HG02970 (cell line): ENCODE results near the gene MAP4K2.

Experiments used
- ATAC-seq: cut with Tn5 transposase; IDR thresholded peaks from one replicate; pipeline ENCODE4 v1.9.1; 2021; ENCODE audit warnings: mild to moderate bottlenecking, moderate library complexity, moderate number of reproducible peaks; ENCODE audit not compliant: unreplicated experiment, low FRiP score

MAP4K2 gene

DNA sequence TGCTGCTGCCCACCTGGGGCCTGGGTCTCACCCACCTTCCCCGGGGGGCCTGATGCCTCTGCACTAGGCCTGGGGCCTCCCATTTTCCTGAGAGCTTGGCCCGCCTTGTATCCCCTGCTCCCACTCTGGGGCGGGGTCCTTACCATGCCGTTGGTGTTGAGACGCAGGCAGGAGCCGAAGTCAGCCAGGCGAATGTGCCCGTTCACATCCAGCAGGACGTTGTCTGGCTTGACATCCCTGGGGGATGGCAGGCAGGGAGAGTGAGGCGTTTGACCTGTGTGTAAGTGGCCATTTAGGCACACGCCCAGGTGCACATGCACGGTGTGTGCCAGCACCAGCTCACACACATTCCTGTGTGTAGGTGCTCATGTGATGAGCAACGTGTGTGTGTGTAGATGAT is 36.3 kb upstream of the MAP4K2 start:
- ATAC-seq, result no peak

DNA sequence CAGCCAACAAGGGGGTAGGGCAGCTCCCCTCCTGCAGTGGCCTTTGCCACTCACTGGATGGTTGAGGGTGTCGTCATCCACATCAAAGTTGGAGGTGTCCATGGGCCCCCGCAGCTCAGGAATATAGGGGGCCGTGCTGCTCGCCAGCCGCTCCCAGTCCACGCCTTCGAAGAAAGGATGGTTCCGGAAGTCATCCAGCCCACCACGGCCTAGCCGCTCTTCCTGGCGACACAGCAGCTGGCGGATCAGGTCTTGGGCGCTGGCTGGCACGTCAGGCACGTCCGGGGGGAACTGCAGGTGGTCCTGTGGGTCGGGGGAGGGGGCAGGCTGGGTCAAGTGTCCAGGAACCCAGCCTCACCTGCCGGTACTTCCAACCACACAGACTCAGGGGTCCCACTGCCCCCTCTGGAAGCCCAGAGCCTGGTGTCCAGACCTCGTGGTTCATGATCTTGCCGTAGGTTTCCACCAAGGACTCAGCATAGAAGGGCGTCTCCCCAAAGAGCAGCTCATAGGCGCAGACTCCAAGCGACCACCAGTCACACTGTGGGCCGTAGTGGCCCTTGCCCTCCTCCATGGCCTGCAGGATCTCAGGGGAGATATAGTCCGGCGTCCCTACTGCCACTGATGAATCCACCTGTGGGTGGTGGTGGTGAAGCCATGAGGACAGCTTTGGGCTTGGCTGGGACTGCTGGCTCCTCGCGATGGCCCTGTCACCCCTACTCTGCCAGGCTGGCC is 35.8 kb upstream of the MAP4K2 start:
- ATAC-seq, result no peak

DNA sequence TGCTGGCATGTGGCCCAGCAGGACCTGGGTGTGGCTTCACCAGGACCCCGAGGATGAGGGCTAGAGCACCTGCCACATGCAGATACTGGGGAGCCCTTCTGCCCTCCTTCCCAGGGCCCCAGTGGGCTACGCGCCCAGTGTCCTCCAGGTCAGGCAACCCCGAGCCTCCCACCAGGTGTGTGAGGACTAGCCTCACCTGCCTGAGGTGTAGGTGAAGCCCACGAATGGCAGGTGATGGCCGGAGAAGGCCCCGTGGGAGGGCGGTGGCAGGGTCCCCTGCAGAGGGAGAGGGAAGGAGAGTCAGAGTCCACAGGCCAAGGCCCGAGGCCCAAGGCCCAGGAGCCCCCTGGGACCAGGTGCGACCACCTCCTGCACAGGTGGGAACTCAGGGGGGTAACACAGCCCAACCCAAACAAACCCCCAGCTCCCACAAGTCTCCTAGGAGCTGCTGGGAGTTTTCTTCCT is 34.9 kb upstream of the MAP4K2 start:
- no peak for ATAC-seq

DNA sequence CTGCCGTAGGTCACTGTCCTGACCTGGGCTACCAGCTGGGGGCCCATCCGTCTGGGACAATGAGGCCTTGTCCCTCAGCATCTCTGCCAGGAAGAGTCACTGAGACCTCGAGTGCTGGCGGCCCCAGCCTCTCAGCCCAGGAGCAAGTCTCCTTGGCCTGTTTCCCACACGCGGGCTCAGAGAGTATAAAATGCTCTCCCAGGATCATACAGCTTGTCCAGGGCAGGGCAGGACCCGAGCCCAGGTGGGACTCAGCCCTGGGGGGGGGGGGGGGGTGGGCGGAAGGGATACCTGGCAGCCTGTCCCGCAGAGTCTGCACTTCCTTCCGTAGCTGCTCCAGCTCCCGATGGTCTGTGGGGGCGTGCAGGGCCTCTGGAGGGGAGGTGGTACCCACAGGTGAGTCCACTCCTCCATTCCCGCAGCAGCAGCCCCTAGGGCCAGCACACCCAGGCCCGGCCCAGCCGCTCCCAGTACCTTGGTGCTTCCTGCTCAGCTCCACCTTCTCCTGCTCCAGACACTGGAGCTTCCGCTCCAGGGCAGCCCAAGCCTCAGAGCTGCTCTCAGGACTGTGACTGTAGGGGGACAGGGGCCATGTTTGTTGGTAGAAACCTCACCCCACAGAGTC is 33.5 kb upstream of the MAP4K2 start:
- no peak for ATAC-seq

DNA sequence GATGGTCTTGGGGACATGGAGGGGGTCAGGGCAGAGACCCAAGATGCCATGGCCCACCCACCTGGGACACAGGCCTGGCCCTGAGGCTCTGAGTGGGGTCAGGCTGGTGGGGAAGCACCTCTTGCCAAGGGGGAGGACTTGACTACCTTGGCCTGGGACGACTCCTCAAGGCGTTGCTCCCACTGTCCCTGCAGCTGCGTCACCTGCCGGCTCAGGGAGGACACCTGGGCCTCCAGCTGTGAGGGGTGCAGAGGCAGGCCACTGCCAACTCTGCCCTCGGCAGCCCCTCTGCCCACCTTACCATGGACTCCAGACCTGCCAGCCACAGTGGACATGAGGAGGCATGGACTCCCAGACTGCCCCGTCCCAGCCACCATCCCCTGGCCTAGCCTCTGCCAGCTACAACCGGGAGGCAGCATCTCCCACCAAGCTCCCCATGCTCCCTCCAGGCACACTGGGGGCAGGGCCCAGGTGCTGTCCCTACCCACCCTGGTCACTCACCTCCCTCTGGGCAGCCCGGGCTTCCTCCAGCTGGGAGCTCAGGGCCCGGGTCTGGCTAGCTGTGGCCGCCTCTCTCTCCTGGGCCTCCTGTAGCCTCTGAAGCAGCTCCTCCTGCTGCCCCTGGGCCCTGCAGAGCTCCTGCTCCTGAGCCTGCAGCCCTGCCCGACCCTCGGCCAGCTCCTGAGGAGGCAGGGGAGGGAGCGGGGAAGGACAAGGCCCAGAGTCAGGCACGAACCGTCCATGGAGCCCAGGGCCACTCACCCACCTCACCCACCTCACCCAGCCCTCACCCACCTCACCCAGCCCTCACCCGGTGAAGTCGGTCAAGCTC is 32.8 kb upstream of the MAP4K2 start:
- ATAC-seq, result no peak

DNA sequence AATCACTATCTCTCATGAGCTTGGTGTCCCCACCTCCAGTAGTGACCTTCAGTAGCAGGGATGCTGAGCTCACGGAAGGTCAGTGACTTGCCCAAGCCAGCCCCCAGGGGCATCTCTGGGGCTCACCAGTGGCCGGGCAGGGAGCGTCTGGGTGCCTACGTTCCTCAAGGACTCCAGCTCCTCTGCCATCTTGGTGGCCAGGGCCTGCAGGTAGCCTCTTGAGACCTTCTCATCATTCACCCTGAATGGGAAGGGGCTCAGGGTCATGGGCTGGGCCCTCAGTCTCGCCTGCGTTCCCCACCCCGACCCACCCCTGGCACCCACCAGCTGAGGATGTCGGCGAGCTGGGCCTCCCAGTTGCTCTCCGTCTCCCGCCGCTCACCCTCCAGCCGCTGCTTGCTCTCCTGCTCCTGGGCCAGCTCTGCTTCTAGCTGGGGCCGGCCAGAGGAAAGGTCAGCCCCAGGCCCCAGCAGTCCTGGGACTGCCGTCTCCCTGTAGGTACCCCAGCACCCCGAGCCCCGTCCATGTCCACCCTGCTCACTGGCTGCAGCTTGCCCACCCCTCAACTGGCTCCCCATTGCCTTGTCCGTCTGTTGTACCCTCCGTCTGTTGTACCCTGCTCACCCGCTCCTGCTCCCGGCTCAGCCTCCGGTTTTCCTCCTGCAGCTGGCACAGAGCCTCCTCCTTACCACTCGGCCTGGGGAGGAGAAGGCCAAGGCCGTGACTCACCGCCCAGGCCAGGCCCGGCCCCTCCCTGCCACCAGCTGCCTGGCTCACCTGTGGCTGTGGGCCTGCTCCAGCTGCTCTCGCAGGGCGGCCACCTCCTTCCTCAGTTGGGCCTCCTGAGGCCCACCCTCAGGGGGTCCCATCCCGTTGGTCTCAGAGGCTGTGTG is 32.0 kb upstream of the MAP4K2 start:
- no peak for ATAC-seq

DNA sequence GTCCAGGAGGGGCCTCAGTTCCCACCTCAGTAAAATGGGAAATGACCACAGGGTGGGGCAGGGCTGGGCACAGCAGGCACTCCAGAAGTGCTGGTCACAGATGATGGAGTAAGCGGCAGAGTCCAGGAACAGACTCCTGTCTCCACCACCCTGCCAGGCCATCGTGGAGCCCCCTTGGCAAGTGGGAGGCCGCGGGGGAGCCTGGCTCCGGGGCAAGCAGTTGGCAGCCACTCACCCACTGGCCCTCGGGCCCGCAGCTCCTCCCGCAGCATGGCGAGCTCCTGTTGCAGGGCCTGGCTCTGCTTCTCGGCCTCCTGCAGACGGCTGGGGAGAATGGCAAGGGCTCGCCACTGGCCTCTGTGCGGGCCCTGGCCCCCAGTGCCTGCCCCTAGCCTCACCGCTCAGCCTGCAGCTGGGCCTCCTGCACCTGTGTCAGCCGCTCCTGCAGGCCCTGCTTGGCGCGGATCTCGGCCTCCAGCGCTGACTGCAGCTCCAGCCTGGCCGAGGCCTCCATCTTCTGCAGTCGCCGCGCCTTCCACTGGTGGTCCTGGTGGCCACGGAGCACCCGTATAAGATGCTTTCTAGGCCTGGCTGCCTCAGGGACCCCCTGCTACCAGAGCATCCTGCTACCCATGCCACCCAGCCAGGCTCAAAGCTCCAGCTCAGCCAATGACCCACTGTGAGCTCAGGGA is 31.2 kb upstream of the MAP4K2 start:
- ATAC-seq, result no peak

DNA sequence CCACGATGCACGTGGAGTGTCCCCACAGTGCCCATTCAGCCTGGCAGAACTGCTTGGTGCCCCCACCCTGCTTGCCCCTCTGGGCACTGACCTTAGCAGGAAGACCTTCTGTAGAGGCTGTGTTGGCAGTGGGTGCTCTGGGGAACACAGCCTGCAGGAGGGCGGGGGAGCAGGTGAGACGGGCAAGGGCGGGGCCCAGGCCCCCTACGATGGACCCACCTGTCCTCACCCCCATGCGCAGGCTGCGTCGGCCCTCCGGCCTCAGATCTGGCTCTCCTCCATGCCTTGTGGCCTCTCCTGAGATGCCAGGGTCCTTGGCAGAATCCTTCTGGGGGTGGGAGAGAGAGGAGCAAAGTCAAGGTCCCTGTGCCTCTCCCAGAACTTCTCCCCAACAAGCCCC is 30.5 kb upstream of the MAP4K2 start:
- ATAC-seq, result no peak

DNA sequence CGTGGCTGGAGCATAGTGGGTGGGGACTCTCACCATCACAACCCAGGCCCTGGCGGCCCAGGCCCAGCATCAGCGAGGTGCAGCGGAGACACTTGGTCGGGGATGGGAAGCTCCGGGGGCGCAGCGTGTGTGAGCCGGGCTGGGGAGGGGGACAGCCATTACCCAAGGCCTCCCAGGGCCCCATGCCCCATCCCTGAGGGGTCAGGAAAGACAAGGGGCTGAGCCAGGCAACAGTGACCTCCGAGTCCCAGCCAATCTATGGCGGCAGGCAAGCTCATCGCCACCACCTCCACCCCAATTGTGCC is 30.1 kb upstream of the MAP4K2 start:
- no peak for ATAC-seq

DNA sequence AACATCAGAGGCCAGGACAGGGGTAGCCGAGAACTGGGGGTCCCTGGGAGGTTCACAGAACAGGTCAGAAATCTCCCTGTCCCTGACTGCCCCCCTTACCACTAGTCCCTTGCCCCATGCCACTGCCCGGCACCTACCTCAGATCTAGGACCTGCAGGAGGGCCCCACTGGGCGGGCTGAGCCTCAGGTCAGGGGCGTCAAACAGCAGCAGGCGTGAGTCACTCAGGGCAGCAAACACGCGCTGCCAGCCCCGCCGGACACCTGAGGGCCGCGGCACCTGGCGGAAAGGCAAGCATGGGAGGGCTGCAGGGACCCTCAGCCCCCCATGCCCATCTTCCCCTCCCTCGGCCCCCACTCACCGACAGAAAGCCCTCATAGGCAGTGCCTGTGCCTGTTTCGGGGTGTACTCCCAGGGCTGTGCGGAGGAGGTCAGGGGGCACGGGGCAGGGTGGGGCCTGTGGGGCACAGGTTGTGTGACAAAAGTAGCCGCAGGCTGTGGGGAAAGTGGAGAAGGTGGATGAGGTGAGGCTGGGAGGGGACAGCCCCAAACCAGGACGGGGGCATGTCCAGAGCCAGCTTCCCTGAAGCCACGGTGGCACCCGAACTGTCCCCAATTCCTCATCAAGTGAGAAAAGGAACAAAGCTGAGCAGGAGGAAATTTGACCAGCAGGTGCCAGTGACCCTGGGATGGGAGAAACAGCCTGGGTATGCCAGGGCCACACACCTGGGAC is 29.6 kb upstream of the MAP4K2 start:
- ATAC-seq, result no peak

DNA sequence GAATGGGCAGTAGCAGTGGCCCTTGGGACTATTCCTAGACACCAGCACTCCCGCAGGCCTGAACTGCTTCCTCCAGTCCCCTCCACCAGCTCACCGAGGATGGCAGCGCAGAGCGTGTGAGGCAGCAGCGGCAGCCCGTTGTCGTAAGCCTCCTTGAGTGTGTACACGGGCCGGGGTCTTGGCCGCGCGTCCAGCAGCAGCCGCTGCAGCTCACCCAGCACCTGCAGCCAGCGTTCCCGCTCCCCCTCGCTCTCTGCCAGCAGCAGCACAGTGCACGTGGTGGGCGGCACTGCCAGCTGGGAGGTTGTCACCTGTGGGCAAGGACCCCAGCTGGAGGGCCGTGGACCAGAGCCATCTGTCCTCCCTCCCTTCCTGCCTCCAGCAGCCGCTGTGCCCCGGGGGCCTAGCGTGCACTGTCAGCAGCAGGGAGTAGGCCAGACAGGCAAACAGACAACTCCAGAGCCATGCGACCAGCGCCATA is 28.4 kb upstream of the MAP4K2 start:
- ATAC-seq, result no peak

DNA sequence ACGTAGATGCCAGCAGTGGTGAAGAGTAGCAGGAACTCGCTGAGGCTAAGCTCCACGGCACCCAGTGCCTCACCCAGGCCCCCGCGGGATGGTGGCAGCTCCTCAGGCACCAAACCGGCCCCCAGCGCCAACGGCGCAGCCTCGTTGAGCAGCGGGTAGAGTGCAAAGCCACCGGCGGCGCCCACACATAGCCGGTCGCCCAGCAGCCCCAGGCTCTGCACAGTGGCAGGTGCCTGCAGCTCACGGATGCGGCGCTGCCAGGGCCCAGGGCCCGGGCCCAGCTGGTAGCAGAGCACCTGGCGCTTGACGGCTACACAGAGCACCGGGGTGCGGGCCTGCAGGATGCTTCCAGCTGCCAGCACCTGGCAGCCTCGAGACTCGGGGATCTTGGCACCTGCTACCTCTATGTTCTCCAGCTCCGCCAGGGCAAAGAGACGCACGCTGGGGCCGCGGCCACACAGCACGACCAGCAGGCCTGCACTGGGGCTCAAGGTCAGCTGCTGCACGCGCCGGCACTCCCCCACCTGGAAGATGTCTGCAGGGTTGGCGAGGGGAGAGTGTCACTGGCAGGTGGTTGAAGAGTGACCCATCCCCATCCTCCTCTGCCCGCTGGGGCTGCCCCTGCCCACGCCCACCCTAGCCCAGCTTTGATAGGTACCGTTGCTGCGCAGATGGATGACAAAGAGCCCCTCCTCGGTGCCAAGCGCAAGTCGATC is 26.7 kb upstream of the MAP4K2 start:
- ATAC-seq, result no peak

DNA sequence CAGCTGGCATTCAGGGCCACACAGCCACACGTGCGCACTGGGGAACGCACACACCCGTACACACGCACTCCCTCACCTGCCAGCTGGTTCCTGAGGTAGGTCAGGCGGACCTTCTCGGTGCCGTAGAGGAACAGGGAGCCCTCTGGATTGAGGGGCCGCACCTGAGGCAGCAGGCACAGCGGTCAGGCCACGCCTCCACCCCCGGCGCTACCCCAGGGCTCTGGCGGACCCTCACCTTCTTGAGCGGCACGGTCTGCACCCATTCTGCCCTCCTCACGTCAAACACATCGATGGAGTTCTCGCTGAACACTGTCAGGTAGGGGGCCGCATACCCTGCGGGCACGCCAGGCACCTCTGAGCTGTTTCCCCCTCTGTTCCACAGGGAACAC is 24.4 kb upstream of the MAP4K2 start:
- ATAC-seq, result no peak

DNA sequence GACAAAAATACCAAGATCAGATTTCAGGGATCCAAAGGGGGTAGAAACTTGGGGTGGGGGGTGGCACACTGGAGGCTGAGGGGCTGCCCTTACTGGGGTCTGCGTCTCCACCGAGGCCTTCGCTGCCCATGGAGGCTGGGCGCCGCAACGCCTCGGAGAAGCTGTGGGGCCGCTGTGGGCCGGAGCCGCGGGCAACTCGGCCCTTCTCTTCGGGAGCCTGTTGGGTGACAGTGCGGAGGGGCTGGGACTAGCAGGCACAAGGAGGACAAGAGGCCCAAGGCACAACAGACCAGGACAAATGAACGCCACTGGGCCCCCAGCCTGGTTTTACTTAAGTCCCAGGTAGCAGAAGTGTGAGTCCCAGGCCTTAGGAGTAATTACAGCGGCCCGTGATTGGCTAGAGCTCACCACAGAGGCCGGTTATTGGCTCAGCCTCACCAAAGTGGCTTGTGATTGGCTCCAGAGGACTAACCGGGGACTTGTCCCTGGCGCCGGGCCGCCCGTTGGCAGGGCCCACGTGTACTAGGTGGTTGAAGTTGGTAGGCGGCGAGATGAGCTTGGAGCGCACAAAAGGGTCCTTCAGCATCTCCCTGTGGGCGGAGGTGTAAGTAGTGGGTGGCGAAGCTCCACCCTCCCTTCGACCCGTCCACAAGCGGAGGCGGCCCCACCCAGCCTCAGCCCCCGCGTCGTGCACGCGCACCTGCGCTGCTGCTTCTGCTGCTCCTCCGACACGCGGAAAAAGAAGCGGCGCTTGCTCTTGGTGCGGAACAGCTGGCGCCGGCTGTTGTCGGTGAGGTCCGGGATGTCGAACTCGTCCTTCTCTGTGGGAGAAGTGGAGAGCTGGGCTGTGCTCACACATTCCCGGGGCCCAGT is 23.8 kb upstream of the MAP4K2 start:
- no peak for ATAC-seq

DNA sequence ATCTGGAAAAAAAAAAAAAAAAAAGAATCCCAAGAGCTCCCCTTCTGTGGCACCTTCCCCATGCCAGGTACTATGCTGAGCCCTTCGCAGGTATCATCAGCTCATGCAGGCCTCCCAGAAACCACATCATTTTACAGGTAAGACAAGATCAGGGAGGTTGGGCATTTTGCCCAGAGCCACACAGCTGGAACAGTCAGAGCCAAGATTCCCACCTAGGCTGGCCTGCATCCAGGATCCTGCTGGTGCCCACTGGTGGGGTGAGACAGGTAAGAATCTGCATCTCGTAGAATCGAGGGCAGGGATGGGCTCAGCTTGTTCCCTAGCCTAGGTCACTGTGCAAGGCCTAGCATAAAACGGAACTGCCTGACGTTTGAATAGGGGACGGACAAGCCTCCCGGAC is 23.0 kb upstream of the MAP4K2 start:
- no peak for ATAC-seq

DNA sequence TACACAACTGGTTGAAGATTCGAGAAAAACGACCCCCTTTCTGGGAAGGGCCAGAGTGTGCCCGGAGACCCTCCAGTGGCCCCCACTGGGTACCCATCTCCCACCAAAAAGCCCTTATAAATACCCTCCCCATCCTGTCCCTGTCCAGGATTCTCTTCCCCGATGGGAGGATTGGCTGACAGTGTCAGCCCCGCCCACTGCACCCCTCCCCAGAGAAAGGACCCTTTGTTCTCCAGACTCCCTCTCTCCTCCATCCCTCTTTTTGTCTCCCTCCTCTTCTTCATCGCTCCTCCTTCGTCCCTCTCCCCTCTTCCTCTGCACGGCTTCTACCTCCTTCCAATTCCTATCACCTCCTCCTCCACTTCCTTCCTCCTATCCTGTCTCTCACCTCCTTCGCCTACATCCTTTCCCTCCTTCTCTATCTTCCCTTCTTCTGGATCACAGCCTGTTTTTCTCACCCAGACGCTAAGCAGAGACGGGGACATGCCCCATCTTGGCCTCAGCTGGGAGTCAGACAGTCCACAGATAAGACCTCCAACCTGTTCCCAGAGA is 20.6 kb upstream of the MAP4K2 start:
- ATAC-seq, result no peak

DNA sequence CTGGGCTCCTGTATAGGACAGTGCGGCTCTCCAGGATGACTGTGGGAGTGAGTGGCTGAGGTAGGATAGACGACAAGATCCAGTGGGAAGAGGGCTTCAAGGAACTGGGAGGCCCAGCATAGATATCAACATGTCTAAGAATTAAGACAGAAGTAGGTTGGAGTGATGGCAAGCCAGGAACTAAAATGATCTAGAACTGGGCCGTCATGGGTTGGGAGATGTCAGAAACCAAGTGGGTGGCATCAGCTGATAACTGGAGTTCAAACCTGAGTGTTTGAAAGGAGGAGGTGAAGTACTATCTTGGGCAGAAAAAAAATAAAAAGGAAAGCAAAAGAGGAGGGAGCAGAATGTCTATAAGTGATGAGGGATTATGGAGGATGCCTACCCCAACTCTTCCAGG is 14.5 kb upstream of the MAP4K2 start:
- ATAC-seq, result no peak
